Measurements from ENCODE around the gene ZNF778.

The ZNF778 gene

DNA sequence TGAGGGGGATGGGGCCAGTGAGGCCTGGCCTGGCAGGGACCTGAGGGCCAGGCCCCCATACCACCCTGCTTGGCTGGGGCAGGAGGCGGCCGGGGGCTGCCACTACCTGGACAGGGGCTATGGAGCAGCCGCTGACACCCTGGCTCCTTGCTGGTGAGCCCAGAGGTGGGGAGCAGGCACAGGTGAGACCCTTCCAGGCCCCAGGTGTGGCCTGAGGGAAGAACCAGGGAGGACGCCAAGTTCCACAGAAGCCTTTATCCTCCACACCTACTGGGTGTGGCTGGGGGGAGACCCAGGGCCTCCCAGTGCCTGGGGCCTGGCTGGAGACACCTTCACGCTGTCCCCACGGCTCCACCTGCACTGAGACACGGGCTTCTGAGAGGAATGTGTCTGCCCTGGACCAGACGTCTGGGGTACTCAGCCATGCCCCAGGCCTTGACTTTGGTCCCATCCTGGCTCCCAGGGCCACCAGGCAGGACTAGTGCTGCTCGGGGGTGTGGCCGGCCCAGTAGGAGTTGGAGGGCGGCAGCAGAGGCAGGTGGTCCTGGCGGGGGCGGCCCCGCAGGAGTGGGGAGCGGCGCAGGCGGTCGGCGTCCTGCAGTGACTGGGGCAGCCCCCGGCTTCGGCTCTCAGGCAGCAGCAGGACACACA is 21.9 kb upstream of the ZNF778 start:
- Histone ChIP-seq H3K9me3 (no peaks in the 10 kb centered on the region), H3K27me3 (peaks cover 0 to 65% of the 10 kb centered on the region in 2 donors), H3K4me3 (no peak overlapping the region), H3K4me1 (peaks cover 0 to 24% (median 11%) of the 10 kb centered on the region in 4 donors), H3K27ac (no peak overlapping the region), H3K36me3 (no peaks in the 10 kb centered on the region)
- DNase-seq, result no peak
- TF ChIP-seq CTCF (IDR thresholded peaks at IDR 0.05), result no peak
- intact Hi-C loops (cut with DNase I; ENCODE audit: low total_unique reads), result no loop called here

DNA sequence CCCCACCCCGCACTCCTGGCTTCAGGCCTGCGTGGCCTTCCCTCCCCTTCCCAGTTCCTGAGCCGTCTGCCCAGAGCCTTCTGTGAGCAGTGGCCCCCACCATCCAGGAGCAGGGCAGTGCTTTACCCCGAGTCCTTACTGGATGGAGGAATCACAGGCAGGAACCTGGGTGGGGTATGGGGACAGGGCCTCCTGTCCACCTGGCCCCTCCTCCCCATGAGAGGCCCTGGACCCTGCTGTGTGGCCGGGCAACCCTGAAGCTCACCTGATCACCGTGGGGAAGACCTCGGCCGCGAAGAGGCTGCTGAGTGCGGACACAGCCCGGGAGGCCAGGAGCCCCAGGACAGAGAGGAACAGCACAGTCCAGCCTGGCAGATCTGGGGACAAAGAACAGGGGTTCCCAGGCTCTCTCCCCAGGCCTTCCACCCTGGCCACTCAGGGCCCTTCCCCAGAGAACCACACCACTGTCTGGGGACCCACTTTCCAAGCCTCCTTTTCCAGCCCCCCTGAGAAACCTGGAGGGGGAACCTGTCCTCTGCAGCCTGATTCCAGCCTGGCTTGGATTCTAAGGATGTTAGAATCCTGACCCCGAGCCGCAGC is 20.4 kb upstream of the ZNF778 start:
- Histone ChIP-seq H3K9me3 (no peaks in the 10 kb centered on the region), H3K27ac (no peak overlapping the region), H3K27me3 (peaks cover 0 to 63% of the 10 kb centered on the region in 2 donors), H3K4me1 (peaks cover 0 to 29% (median 9%) of the 10 kb centered on the region in 4 donors), H3K4me3 (no peak overlapping the region), H3K36me3 (no peaks in the 10 kb centered on the region)
- no peak for DNase-seq
- intact Hi-C loops (cut with DNase I; ENCODE audit: low total_unique reads), result no loop called here
- no peak for TF ChIP-seq CTCF (IDR thresholded peaks at IDR 0.05)

- intact Hi-C loops (cut with DNase I; ENCODE audit: low total_unique reads), result no loop called here
Observed at GRCh38 chr16:89197633-89198416, 19.7 kb upstream of the ZNF778 start.

DNA sequence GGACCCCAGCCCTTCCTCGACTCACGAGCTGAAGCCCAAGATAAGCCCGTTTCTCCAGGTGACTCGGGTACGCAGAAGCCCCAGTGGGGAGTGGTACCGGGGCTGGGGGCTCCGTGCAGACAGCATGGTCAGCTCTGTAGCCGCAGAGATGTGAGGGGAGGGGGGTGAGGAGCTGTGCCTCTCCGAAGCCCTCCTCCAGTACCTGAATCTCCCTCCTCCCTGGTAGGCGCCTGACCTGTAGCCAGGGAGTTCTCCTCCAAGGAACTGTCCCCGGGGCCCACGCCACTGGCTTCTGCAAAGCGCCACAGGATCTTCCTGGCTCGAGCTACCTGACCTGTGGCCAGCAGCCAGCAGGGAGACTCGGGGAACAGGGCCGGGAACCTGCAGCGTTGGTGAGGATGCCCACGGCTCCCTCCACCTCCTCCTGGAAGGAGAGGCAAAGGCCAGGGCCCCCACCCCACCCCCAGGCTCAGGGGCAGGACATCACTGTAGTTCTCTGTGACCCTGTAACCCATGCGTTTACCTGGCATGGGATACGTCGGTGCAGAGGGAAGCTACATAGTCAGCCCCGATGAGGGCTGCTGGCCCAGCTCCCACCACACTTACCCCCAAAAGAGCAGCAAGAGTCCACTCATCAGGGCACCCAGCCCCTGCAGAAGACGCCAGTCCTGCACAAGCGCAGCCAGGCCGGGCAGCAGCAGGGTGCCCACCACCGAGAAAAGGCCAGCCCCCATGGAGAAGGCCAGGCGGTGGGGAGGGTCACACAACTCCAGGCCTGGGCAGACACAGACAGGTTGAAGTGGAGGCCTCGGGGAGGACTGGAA is 18.9 kb upstream of the ZNF778 start:
- TF ChIP-seq CTCF (IDR thresholded peaks at IDR 0.05), result no peak
- no peaks in the 10 kb centered on the region for H3K36me3 ChIP-seq
- no peak for DNase-seq
- no peaks in the 10 kb centered on the region for H3K9me3 ChIP-seq
- peaks cover 0 to 18% (median 6%) of the 10 kb centered on the region in 4 donors for H3K4me1 ChIP-seq
- intact Hi-C loops (cut with DNase I; ENCODE audit: low total_unique reads), result no loop called here
- H3K27me3 ChIP-seq, result peaks cover 0 to 67% of the 10 kb centered on the region in 2 donors
- no peak overlapping the region for H3K4me3 ChIP-seq
- no peak overlapping the region for H3K27ac ChIP-seq

More at GRCh38 chr16:89197633-89198416, 19.7 kb upstream of the ZNF778 start:
- Histone ChIP-seq H3K27ac (no peak overlapping the region), H3K27me3 (peaks cover 0 to 67% of the 10 kb centered on the region in 2 donors), H3K4me1 (peaks cover 0 to 24% (median 6%) of the 10 kb centered on the region in 4 donors), H3K4me3 (no peak overlapping the region), H3K36me3 (no peaks in the 10 kb centered on the region), H3K9me3 (no peaks in the 10 kb centered on the region)
- DNase-seq, result no peak
- no peak for TF ChIP-seq CTCF (IDR thresholded peaks at IDR 0.05)
